ENCODE results near the gene FKBP9.
"Not testable (repeated sequence)": the region's sequence is repeated elsewhere in the genome, so short reads cannot be mapped to it uniquely, and the experiment has no call there.

The FKBP9 gene

DNA sequence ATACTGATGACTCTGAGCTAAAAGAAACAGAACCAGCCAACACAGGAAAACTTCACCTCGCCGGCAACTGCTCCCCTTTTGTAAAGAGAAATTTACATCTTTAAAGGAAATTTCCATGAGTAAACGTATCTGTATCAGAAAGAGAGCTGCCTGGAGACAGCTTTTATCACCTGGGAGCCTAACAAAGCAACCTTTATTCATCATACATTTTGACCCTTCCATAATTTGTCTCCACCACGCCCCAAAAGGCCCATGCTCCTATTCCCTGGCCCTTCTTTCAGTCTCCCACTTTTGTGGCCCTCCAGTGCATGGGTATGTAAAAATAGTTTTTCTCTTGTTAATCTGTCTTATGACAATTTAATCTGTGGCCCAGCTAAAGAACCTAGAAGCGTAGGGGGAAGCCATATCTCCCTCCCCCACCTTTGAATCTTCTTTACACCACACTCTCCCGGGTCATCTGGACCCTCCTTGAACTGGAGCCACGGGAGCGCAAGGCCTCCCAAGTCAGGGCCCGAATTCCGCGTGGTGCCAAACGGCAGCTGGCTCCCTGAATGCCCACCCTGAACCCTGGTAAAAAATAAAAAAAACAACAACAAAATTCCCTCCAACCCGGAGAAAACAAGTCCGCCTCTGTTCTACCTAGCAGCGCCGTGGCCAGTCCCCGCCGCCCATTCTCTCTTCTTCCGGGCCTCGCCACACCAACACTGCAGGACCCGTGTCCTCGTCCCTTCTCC lies 15.4 kb upstream of the FKBP9 start:
- H3K4me3 Mint-ChIP-seq, result peak overlapping the region; percentile 95
- peaks cover 18% of the 10 kb centered on the region for H3K4me1 Mint-ChIP-seq (ENCODE audit: low read depth)
- H3K36me3 Mint-ChIP-seq (ENCODE audit: low read depth), result peaks cover 8% of the 10 kb centered on the region
- peaks cover 9% of the 10 kb centered on the region for H3K9me3 Mint-ChIP-seq
- peaks cover 13% of the 10 kb centered on the region for H3K27me3 Mint-ChIP-seq (ENCODE audit: low read depth)
- peak overlapping the region; percentile 79 for H3K27ac Mint-ChIP-seq

GRCh38 chr7:32942415-32943251 lies 14.6 kb upstream of the FKBP9 start:
- peaks cover 11% of the 10 kb centered on the region for H3K9me3 Mint-ChIP-seq
- H3K4me3 Mint-ChIP-seq, result peak overlapping the region; percentile 95
- H3K36me3 Mint-ChIP-seq (ENCODE audit: low read depth), result peaks cover 8% of the 10 kb centered on the region
- H3K27me3 Mint-ChIP-seq (ENCODE audit: low read depth), result peaks cover 14% of the 10 kb centered on the region
- peak overlapping the region; percentile 79 for H3K27ac Mint-ChIP-seq
- H3K4me1 Mint-ChIP-seq (ENCODE audit: low read depth), result peaks cover 18% of the 10 kb centered on the region

DNA sequence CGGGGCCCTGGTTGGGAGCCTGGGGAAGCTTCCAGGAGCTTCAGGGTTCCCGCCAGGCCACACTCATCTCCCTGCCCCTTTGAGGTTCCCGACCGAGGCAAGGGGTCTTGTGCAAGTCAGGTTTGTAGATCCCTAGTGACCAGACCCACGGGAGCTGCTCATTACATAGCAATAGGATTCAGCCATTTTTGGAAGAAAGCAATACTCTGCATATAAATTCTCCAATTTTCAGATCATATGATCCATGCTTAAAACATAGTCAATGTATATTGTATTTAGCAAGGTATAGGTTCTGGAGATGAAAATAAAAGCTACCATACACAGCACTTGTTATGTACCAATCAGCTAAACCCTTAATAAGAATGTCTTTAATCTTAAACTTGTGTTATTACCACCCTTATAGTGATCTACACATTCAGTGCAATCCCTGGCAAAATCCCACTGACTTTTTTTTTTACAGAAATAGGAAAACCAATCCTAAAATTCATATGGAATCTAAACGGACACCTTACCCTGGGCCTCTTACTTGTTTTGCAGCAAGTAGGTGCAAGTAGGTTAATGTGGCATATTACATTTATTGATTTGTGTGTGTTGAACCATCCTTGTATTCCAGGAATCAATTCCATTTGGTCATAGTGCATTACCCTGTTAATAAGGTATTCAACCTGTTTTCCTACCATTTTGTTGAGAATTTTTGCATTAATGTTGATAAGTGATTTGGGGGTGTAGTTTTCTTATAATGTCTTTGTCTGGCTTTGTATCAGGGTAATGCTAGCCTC lies 13.8 kb upstream of the FKBP9 start:
- peaks cover 19% of the 10 kb centered on the region for H3K9me3 Mint-ChIP-seq
- H3K27me3 Mint-ChIP-seq (ENCODE audit: low read depth), result peaks cover 20% of the 10 kb centered on the region
- peaks cover 18% of the 10 kb centered on the region for H3K4me1 Mint-ChIP-seq (ENCODE audit: low read depth)
- peaks cover 10% of the 10 kb centered on the region for H3K36me3 Mint-ChIP-seq (ENCODE audit: low read depth)
- H3K4me3 Mint-ChIP-seq, result peak overlapping the region; percentile 59
- no peak overlapping the region for H3K27ac Mint-ChIP-seq

DNA sequence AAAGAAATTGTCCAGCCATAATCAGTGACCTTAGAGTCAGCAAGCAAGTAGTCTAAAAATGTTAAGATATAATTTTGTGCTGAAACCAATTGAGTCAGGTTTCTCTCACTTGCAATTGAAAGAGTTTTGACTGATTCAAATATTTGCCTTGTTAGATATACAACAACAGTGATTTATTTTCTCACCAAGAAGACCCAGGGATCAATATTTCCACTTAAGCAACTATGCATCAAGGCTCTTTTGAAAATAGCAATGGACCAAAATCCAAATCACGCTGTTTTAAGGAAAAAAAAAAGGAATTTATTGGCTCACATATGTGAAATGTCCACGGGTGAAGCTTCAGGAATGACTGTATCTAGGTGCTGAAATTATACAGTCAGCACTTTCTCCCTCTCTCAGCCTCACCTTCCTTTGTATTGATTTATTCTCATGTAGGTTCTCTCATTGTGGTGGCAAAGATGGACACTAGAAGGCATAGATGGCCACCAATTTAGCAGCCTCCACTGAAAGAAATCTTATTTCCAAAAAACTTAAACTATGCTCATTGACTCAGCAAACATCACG lies 9.7 kb upstream of the FKBP9 start:
- Mint-ChIP-seq H3K4me3 (no peak overlapping the region), H3K27me3 (ENCODE audit: low read depth) (peaks cover 20% of the 10 kb centered on the region), H3K27ac (no peak overlapping the region), H3K4me1 (ENCODE audit: low read depth) (no peaks in the 10 kb centered on the region), H3K36me3 (ENCODE audit: low read depth) (peaks cover 2% of the 10 kb centered on the region), H3K9me3 (peaks cover 24% of the 10 kb centered on the region)

DNA sequence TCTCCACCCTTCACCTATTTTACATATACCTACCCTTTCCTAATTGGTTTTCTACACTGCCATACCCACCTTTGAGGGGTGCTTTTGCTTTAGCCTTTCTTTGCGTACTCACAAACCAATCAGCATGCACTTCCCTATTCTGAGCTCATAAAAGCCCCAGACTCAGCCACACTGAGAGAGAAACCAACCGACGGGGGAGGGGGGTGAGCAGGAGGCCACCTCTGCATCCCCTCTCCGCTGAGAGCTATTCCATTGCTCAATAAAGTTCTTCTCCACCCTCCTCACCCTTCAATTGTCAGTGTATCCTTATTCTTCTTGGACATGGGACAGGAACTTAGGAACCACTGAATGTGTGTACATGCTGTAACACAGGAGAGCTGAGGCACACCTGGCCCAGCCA lies 9.0 kb upstream of the FKBP9 start:
- Mint-ChIP-seq H3K4me1 (ENCODE audit: low read depth) (no peaks in the 10 kb centered on the region), H3K27ac (no peak overlapping the region)

GRCh38 chr7:32952876-32953275 lies 4.4 kb upstream of the FKBP9 start:
- Mint-ChIP-seq H3K4me3 (no peak overlapping the region), H3K36me3 (ENCODE audit: low read depth) (peaks cover 2% of the 10 kb centered on the region), H3K27me3 (ENCODE audit: low read depth) (peaks cover 21% of the 10 kb centered on the region), H3K4me1 (ENCODE audit: low read depth) (peaks cover under 1% of the 10 kb centered on the region), H3K9me3 (peaks cover 11% of the 10 kb centered on the region), H3K27ac (no peak overlapping the region)

More for the DNA sequence above, 9.0 kb upstream of the FKBP9 start:
- H3K36me3 Mint-ChIP-seq (ENCODE audit: low read depth), result peaks cover 2% of the 10 kb centered on the region
- H3K9me3 Mint-ChIP-seq, result peaks cover 24% of the 10 kb centered on the region
- H3K4me3 Mint-ChIP-seq, result no peak overlapping the region
- peaks cover 20% of the 10 kb centered on the region for H3K27me3 Mint-ChIP-seq (ENCODE audit: low read depth)

DNA sequence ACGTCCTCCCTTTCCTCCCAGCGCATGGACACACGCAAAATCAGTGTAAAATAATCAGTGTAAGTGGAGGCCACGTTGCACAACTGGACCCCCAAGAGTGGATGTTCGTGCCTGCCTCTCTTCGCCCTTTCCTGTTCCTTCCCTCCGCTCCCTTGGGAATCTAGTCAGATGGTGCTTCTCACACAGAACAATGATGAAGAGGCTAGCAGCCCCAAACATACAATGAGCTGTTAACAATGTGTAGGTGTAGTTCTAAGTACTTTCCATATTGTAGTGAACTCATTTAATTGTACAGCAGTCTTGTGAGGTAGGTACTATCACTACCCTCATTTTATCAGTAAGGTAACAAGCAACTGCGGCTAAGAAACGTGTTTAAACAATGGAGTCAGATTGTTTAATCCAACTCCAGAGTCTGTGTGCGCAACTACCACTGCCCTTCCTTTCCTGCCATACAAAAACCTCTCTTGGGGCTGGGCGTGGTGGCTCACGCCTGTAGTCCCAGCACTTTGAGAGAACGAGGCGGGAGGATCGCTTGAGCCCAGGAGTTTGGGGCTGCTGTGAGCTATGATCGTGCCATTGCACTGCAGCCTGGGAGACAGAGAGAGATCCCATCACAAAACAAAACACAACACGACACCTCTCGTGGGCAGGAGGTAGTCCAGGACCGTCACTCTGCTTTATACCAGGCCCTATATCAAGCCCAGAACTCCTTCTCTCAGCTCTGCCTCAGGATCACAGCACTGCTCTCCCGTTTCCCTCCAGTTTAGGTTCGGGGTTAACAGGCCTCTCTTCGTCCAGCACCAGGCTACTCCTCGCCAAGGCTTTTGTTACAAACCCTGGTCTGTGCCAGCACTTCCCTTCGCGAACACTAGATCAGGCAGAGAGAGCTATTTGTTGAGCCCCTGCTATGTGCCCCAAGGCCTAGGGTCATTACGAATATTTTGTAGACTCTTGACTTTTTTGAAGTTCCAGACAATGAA lies 1.1 kb downstream of the FKBP9 start:
- Mint-ChIP-seq H3K4me1 (ENCODE audit: low read depth) (peaks cover 4% of the 10 kb centered on the region), H3K27me3 (ENCODE audit: low read depth) (peaks cover 42% of the 10 kb centered on the region), H3K36me3 (ENCODE audit: low read depth) (peaks cover 3% of the 10 kb centered on the region), H3K27ac (peak overlapping the region; percentile 0), H3K9me3 (no peaks in the 10 kb centered on the region), H3K4me3 (peak overlapping the region; percentile 83)

DNA sequence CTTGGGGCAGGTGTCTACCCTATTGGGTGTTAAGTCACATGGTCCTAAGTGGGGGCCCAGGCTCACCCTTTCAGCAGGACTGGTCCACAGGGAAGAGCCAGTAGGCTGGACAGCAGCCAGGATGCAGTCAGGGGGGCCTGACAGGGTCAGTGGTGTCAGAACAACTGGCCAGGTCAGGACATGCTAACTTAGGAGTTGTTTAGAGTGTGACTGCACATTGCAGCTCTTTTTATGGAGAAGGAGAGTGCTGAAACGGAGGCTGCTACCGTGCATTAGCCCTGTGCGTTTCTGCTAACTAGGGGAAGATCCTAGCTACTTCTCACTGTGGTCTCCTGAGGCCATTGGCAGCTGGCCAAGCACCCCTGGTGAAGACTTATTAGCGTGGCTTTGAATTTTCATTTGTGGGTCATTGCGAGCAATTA lies 6.7 kb downstream of the FKBP9 start:
- H3K9me3 Mint-ChIP-seq; H3K4me1 Mint-ChIP-seq (ENCODE audit: low read depth); H3K4me3 Mint-ChIP-seq; H3K27ac Mint-ChIP-seq; H3K36me3 Mint-ChIP-seq (ENCODE audit: low read depth): not testable (repeated sequence)
- H3K27me3 Mint-ChIP-seq (ENCODE audit: low read depth), result peaks cover 18% of the 10 kb centered on the region

DNA sequence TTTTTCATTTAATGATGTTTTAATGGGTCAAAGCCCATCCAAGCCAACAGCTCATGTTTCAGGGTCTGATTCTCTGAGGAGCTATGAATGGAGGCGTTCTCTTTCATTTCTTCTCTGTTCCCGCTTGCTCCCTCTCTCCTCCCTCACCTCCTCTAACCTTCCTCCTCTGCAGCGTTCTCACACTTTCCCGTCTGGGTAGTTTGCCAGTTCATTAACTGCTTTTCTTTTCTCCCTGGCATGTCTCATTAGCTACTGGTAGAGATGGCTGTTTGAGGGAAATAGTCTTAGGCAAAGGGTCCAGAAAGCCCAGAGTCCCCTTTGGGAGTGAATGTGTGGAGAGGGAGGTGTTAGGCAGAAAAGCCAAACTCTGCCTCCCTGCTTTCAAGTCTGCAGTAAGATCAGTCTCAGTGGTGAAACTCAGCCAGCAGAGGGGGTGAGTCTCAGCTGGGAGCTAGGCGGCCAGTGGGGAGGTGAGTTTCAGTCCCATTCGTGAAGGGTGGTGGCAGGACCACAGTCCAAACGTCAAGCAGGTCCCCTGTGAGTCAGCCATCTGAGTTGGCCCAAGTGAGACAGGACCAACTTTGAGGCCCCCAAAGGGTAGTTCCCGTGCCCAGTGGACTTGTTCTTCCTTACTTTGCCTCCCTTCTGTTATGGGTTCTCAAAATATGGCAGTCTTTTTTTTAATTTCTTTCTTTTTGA lies 7.4 kb downstream of the FKBP9 start:
- not testable (repeated sequence) for H3K27ac Mint-ChIP-seq; H3K4me3 Mint-ChIP-seq; H3K9me3 Mint-ChIP-seq; H3K4me1 Mint-ChIP-seq (ENCODE audit: low read depth); H3K36me3 Mint-ChIP-seq (ENCODE audit: low read depth)
- peaks cover 12% of the 10 kb centered on the region for H3K27me3 Mint-ChIP-seq (ENCODE audit: low read depth)

DNA sequence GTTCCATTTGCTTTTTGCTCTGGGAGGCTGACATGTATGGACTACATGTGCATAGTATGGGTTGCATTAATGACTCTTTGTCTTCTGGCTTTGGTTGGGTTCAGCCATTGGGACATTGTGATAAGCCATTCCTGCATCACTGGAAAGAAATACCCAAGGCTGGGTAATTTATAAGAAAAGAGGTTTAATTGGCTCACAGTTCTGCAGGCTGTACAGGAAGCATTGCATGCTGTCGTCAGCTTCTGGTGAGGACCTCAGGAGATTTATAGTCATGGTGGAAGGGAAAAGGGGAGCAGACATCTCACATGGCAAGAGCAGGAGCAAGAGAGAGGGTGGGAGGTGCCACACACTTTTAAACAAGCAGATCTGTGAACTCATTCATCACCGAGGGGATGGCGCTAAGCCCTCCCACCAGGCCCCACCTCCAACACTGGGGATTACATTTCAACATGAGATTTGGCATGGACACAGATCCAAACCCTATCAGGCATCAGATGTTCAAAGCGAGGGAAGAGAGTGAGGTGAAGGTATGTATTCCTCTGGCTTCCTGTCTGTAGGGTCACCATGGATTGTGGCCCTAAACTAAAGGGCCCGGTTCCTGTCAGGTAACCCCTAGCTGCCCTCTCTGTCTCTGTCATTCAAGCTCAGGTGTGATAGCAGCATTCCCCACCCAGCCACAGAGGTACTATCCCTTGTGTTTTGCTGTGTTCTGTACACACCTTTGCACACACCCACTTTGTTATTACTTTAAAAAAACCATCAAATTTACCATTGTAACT lies 9.4 kb downstream of the FKBP9 start:
- not testable (repeated sequence) for H3K27ac Mint-ChIP-seq; H3K9me3 Mint-ChIP-seq; H3K4me1 Mint-ChIP-seq (ENCODE audit: low read depth); H3K36me3 Mint-ChIP-seq (ENCODE audit: low read depth); H3K27me3 Mint-ChIP-seq (ENCODE audit: low read depth); H3K4me3 Mint-ChIP-seq

GRCh38 chr7:32967268-32967582 lies 10.0 kb downstream of the FKBP9 start:
- H3K9me3 Mint-ChIP-seq, result not testable (repeated sequence)

GRCh38 chr7:32971967-32972366 lies 14.7 kb downstream of the FKBP9 start:
- H3K27ac Mint-ChIP-seq; H3K9me3 Mint-ChIP-seq; H3K4me3 Mint-ChIP-seq; H3K36me3 Mint-ChIP-seq (ENCODE audit: low read depth); H3K4me1 Mint-ChIP-seq (ENCODE audit: low read depth): not testable (repeated sequence)
- peaks cover 10% of the 10 kb centered on the region for H3K27me3 Mint-ChIP-seq (ENCODE audit: low read depth)

More at GRCh38 chr7:32967268-32967582, 10.0 kb downstream of the FKBP9 start:
- not testable (repeated sequence) for H3K4me3 Mint-ChIP-seq; H3K4me1 Mint-ChIP-seq (ENCODE audit: low read depth); H3K27ac Mint-ChIP-seq; H3K36me3 Mint-ChIP-seq (ENCODE audit: low read depth); H3K27me3 Mint-ChIP-seq (ENCODE audit: low read depth)

GRCh38 chr7:32977159-32977558 lies 19.9 kb downstream of the FKBP9 start:
- not testable (repeated sequence) for H3K4me1 Mint-ChIP-seq (ENCODE audit: low read depth); H3K4me3 Mint-ChIP-seq; H3K36me3 Mint-ChIP-seq (ENCODE audit: low read depth); H3K27ac Mint-ChIP-seq; H3K9me3 Mint-ChIP-seq
- peaks cover 12% of the 10 kb centered on the region for H3K27me3 Mint-ChIP-seq (ENCODE audit: low read depth)

Data from T-helper 1 cell treated with Interleukin-12 subunit alpha and Interleukin-12 subunit beta and Interleukin-4 antibody, amounts not matched to agents 30 μg/mL and 1 μg/mL, for 36 hours (primary cell).